ENCODE measurements around the gene KCTD4.
"Not testable (repeated sequence)": the region's sequence is repeated elsewhere in the genome, so short reads cannot be mapped to it uniquely, and the experiment has no call there.

KCTD4 gene

DNA sequence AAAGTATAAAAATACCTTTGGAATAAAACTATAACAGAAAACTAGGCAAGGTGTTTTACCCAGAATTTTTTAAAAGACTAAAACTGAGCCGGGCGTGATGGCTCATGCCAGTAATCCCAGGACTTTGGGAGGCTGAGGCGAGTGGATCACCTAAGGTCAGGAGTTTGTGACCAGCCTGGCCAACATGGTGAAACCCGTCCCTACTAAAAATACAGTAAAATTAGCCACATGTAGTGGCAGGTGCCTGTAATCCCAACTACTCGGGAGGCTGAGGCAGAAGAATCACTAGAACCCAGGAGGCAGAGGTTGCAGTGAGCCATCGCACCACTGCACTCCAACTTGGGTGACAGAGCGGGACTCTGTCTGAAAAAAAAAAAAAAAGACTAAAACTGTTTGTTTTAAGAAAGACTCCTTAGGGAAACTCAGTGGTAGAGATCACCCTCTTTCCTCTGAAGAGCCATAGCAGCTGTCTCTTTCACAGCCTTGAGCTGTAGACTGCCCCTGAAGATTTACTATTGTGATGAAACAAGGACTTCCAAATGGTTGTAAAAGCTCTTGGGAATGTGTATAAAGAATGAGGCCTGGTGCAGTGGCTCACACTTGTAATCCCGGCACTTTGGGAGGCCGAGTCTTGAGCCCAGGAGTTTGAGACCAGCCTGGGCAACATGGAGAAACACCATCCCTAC lies 14.7 kb upstream of the KCTD4 start:
- no peak for DNase-seq (ENCODE audit: low spot score)

DNA sequence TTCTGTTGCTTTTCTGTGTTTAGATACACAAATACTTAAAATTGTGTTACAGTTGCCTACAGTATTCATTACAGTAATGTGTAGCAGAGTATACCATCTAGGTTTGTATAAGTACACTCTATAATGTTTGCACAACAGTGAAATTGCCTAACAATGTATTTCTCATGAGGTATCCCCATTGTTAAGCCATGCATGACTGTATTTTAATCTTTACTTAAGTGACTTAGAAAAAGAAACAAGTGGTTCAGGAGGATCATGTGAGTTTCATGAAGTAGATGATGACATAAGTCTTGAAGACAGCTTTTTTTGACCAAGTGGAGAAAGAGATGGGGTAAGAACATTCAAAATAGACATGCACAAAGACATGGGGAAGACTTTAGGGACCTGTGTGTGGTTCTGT lies 8.4 kb upstream of the KCTD4 start:
- DNase-seq (ENCODE audit: low spot score), result no peak

- no peak for DNase-seq (ENCODE audit: low spot score)
Measured at GRCh38 chr13:45208132-45208531, 7.3 kb upstream of the KCTD4 start.

GRCh38 chr13:45207319-45207718 lies 6.5 kb upstream of the KCTD4 start:
- DNase-seq (ENCODE audit: low spot score), result no peak

DNA sequence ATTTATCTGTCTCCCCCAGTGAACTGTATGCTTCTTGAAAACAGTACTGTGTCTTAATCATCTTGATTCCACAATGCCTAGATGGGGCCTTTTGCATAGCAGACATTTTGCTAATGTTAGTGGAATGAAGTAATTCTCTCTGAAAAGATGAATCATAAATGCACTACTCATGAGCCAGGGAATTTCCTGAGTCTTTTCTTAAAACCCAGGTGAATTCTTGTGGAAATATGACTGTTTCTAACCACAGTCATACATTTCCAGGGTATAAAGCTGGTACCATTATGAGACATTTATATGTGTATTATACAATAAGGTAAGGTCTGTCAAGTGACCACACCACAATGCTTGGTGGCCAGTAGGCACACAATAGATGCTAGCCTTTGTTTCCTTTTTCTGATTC lies 5.5 kb upstream of the KCTD4 start:
- DNase-seq (ENCODE audit: low spot score), result no peak

- no peak for DNase-seq (ENCODE audit: low spot score)
Measured at GRCh38 chr13:45205124-45205523, 4.3 kb upstream of the KCTD4 start.

DNA sequence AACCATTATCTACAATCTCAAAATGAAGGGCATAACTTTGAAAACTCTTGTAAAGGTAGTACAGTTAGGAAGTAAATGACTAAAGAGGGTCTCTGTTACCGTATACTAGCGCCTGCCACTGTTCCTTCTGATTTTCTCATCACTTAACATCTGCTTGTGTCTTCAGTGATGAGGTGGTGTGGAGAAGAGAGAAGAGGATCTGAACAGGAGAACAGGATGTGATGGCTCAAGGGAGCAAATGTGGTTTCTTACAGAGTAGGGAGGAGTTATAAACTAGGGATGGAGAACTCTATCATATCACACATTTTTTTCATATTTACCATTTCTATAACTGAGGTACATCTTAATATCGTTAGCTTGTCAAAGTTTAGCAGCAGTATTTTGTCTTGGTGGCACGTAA lies 1.1 kb downstream of the KCTD4 start:
- no peak for DNase-seq (ENCODE audit: low spot score)

DNA sequence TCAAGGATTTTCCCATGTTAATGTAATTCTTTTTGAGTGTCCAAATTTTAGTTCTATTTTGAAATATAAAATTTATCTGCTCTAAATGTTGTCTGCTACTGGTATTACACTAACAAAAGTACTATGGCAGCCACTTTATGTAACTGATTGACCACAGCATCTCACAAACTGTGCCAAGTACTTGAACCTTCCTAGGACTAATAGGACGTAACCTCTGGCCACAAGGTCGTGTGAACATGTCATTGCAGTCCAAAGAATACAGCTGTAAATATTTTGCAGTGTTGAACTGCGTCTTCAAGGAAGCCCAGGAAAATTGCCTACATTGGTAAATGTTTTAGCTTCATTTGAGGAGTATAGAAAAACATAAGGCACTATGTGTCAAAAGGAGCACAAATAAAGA lies 1.9 kb downstream of the KCTD4 start:
- no peak for DNase-seq (ENCODE audit: low spot score)

GRCh38 chr13:45198041-45198440 lies 2.8 kb downstream of the KCTD4 start:
- DNase-seq (ENCODE audit: low spot score), result no peak

- no peak for DNase-seq (ENCODE audit: low spot score)
Measured at GRCh38 chr13:45196622-45197021, 4.2 kb downstream of the KCTD4 start.

- DNase-seq (ENCODE audit: low spot score), result no peak
Measured at GRCh38 chr13:45196096-45196495, 4.7 kb downstream of the KCTD4 start.

- no peak for DNase-seq (ENCODE audit: low spot score)
Measured at GRCh38 chr13:45195421-45195820, 5.4 kb downstream of the KCTD4 start.

GRCh38 chr13:45194081-45194939 lies 6.5 kb downstream of the KCTD4 start:
- no peak for DNase-seq (ENCODE audit: low spot score)

- no peak for DNase-seq (ENCODE audit: low spot score)
Measured at GRCh38 chr13:45191874-45192273, 9.0 kb downstream of the KCTD4 start.

DNA sequence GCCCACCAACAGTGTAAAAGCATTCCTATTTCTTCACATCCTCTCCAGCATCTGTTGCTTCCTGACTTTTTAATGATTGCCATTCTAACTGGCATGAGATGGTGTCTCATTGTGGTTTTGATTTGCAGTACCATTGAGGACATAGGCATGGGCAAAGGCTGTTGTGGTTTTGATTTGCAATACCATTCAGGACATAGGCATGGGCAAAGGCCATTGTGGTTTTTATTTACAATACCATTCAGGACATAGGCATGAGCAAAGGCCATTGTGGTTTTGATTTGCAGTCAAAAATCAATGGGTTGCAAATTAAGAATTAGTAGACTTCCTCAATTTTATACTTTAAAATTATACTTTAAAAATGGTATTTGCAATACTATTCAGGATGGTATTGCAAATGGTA lies 11.3 kb downstream of the KCTD4 start:
- not testable (repeated sequence) for DNase-seq (ENCODE audit: low spot score)

DNA sequence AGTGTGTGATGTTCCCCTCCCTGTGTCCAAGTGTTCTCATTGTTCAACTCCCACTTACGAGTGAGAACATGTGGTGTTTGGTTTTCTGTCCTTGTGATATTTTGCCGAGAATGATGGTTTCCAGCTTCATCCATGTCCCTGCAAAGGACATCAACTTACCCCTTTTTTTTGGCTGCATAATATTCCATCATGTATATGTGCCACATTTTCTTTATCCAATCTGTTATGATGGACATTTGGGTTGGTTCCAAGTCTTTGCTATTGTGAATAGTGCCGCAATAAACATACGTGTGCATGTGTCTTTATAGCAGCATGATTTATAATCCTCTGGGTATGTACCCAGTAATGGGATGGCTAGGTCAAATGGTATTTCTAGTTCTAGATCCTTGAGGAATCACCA lies 11.8 kb downstream of the KCTD4 start:
- DNase-seq (ENCODE audit: low spot score), result not testable (repeated sequence)

DNA sequence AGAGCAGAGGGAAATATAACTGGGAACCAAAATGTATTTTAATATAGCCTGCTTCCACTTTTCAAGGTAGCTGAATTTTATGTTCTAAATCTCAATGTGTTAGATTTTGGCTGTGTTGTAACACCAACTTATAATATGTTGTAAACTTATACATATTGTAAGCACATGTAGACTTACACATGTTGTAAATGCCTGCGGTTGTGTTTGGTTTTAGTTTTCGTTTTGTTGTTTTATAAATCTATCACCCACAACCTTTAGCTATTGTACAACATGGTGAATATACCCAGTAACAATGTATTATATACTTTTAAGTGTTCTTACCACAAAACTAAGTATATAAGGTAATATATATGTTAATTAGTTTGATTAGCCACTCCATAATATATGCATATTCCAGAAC lies 15.6 kb downstream of the KCTD4 start:
- no peak for DNase-seq (ENCODE audit: low spot score)

- no peak for DNase-seq (ENCODE audit: low spot score)
Measured at GRCh38 chr13:45184693-45185092, 16.2 kb downstream of the KCTD4 start.

GRCh38 chr13:45180713-45181601 lies 19.9 kb downstream of the KCTD4 start:
- no peak for DNase-seq (ENCODE audit: low spot score)

- DNase-seq (ENCODE audit: low spot score), result no peak
Measured at GRCh38 chr13:45180303-45180702, 20.5 kb downstream of the KCTD4 start.

DNA sequence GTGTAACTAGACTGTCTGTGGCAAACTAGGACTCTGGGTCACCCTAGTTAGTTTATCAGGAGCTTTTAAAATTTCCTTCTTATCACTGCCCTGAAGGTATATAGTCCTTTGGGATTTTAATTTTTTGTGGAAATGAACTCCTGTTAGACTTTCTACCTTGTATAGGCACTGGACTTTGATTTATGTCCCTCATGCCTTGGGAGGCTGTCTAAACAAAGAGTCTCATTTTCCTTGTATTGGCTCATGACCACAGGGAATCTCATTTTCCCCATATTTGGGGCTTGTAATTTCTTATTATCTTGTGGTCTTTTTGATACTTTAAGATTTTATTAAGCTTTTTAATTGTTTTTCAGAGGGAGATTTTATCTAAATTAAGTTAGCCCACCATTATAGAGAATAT lies 21.4 kb downstream of the KCTD4 start:
- no peak for DNase-seq (ENCODE audit: low spot score)

DNA sequence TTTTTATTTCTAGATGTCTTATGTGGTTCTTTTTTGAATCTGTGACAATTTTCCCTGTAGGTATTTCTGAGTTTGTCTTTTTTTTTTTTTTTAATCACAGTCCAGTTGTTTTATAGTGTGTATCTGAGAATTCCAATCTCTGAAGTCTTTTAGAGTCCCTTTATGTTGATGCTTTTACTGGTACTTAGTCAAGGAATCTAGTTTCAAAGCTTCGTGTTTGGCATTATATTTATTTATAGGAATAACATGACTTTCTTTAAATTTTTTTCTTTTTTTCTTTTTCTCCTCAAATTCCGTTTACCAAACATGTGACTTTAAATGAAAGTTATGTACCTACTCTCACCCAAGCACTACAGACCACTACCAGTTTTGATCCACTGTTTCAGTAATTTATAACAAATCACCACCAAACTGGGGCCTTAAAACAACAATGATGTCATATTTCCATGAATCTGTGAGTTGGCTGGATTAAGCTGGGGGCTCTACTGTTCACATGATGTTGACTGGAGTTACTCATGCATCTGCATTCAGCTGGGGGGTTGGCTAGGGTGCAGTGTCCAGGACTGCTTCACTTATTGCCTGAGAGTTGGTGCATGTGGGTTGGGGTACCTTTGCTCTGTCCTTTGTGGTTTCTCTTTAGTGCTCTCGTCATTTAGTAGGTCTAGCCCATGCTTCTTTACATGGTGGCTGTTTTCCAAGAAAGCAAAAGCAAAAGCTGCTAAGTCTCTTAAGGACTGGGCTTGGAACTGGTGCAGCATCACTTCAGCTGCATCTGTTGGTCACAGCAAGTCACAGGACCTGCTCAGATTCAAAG lies 22.3 kb downstream of the KCTD4 start:
- no peak for DNase-seq (ENCODE audit: low spot score)

All from iPS-NIHi11 (cell line).